Hair follicular keratinocyte (primary cell): ENCODE results near the gene KRTAP13-4. TPM values are rescaled to one million over a fixed set of nuclear protein-coding genes. Genes with fewer than 3 reads are reported as not detected.

ENCODE experiments used
- total RNA-seq: library from RNA; depleted of rRNA; stranded (reverse); fragments of >200 nt; gene quantifications from 2 replicates; pipeline ENCODE4 v1.2.3, GENCODE V29; 2015

The KRTAP13-4 gene, protein sequence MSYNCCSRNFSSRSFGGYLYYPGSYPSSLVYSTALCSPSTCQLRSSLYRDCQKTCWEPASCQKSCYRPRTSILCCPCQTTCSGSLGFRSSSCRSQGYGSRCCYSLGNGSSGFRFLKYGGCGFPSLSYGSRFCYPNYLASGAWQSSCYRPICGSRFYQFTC
- not detected in 2 replicates for total RNA-seq

DNA sequence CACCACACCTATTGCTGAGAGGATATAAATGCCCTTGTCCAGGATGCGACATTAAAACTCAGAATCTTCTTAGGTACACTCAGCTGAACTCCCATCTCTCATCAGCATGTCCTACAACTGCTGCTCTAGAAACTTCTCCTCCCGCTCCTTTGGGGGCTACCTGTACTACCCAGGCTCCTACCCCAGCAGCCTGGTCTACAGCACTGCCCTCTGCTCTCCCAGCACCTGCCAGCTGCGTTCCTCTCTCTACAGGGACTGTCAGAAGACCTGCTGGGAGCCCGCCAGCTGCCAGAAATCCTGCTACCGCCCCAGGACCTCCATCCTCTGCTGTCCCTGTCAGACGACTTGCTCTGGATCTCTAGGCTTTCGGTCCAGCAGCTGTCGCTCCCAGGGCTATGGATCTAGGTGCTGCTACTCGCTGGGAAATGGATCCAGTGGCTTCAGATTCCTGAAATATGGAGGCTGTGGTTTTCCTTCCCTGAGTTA is at the start of gene KRTAP13-4:
Gene KRTAP13-4, plus strand, starts transcription at position 51 of the 486 bp plus-strand sequence. Its CDS starts 56 bp downstream, at position 107.

DNA sequence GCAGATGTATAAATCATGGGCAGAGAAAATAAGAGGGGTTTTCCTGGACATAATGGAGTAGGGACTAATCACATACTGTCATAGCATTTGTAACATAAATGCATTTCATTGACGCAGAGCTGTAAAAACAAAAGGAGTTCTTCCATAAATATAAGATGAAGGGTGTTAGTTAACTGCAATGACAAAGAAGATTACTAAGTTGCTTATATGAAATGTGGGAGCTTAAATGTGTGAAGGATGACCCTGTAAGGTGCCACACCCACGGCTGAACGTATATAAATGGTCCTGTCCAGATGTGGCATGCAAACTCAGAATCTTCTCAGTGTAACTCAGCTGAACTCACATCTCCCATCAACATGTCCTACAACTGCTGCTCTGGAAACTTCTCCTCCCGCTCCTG is 34.3 kb upstream of the KRTAP13-4 start, which contains the start of gene KRTAP13-1:
Gene KRTAP13-1, plus strand, starts transcription at position 301 of the 400 bp plus-strand sequence. Its CDS starts 56 bp downstream, at position 357.

DNA sequence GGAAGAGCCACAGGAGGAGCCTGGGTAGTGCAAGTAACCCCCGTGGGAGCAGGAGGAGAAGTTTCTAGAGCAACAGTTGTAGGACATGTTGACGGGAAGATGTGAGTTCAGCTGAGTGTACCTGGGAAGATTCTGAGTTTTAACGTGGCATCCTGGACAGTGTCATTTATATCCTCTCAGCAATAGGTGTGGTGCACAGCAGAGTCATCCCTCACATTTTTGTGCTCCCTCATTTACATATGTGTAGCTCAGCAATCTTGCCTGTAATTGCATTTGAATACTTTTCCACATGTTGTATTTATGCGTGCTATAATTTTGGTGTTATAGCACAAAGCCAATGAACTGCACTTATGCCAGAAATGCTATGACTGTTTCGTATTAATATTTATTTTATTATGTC is 4.2 kb upstream of the KRTAP13-4 start, which contains the start of gene KRTAP13-3:
Gene KRTAP13-3, minus strand, starts transcription at position 101 of the 400 bp plus-strand sequence. Its CDS starts 14 bp downstream, at position 87.

DNA sequence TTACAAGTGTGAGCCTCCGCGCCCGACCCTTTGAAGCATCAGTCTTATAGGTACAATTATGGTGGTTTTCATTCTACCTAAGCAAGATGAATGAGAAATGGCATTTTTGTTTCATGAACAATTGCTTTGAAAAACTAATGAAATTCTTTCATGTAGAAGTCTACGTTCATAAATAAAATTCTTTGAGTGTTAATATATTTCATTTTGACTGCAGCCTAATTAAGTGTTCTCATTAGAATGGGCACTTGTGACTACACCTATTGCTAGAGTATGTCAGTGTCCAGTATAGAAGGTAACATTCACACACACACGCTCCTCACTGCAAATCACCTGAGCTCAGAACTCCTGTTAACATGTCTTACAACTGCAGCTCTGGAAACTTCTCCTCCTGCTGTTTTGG is 10.0 kb downstream of the KRTAP13-4 start, which contains the start of gene KRTAP15-1:
Gene KRTAP15-1, plus strand, starts transcription at position 301 of the 400 bp plus-strand sequence. Its CDS starts 53 bp downstream, at position 354.

DNA sequence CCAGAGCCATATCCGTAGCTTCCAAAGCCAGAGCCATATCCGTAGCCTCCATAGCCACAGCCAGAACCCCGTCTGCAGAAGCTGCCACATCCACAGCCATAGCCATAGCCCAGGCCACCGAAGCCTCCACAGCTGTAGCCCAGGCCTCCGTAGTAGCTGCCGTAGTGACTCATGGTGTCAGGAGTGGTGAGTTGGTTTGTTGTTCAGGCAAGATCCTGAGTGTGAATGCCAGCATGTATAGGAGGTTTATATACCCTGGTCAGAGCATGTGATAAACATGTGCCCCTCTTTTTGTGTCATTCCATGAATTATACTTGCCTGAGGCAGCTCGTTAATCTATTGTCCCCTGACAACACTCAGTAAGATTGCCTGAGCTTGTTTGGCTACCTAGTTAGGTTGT is 50.1 kb downstream of the KRTAP13-4 start, which contains the start of gene KRTAP19-1:
Gene KRTAP19-1, minus strand, starts transcription at position 223 of the 400 bp plus-strand sequence. Its CDS starts 50 bp downstream, at position 173.

Other genes starting within 250 kb of the KRTAP13-4 start
- gene CLDN8, start 214.1 kb upstream of the KRTAP13-4 start, total RNA-seq, result not detected in 2 replicates
- gene KRTAP24-1, start 147.3 kb upstream of the KRTAP13-4 start, total RNA-seq, result not detected in 2 replicates
- not detected in 2 replicates for gene KRTAP25-1, start 140.7 kb upstream of the KRTAP13-4 start, total RNA-seq
- gene KRTAP26-1, start 109.9 kb upstream of the KRTAP13-4 start, total RNA-seq, result not detected in 2 replicates
- not detected in 2 replicates for gene KRTAP27-1, start 92.5 kb upstream of the KRTAP13-4 start, total RNA-seq
- gene KRTAP23-1, start 81.6 kb upstream of the KRTAP13-4 start, total RNA-seq, result not detected in 2 replicates
- gene KRTAP13-2, start 57.9 kb upstream of the KRTAP13-4 start, total RNA-seq, result not detected in 2 replicates
- not detected in 2 replicates for gene KRTAP13-1, start 34.2 kb upstream of the KRTAP13-4 start, total RNA-seq
- not detected in 2 replicates for gene KRTAP13-3, start 4.3 kb upstream of the KRTAP13-4 start, total RNA-seq
- gene KRTAP15-1, start 10.1 kb downstream of the KRTAP13-4 start, total RNA-seq, result not detected in 2 replicates
- gene KRTAP19-1, start 50.1 kb downstream of the KRTAP13-4 start, total RNA-seq, result not detected in 2 replicates
- gene KRTAP19-2, start 57.2 kb downstream of the KRTAP13-4 start, total RNA-seq, result not detected in 2 replicates
- not detected in 2 replicates for gene KRTAP19-3, start 61.8 kb downstream of the KRTAP13-4 start, total RNA-seq
- gene KRTAP19-4, start 66.9 kb downstream of the KRTAP13-4 start, total RNA-seq, result not detected in 2 replicates
- gene KRTAP19-5, start 71.9 kb downstream of the KRTAP13-4 start, total RNA-seq, result not detected in 2 replicates
- gene KRTAP19-6, start 111.6 kb downstream of the KRTAP13-4 start, total RNA-seq, result not detected in 2 replicates
- gene KRTAP19-7, start 131.1 kb downstream of the KRTAP13-4 start, total RNA-seq, result not detected in 2 replicates
- gene KRTAP22-2, start 160.2 kb downstream of the KRTAP13-4 start, total RNA-seq, result not detected in 2 replicates
- not detected in 2 replicates for gene KRTAP6-3, start 162.2 kb downstream of the KRTAP13-4 start, total RNA-seq
- gene KRTAP6-2, start 168.7 kb downstream of the KRTAP13-4 start, total RNA-seq, result not detected in 2 replicates
- not detected in 2 replicates for gene KRTAP22-1, start 170.9 kb downstream of the KRTAP13-4 start, total RNA-seq
- not detected in 2 replicates for gene KRTAP6-1, start 183.7 kb downstream of the KRTAP13-4 start, total RNA-seq
- not detected in 2 replicates for gene KRTAP20-1, start 186.2 kb downstream of the KRTAP13-4 start, total RNA-seq
- not detected in 2 replicates for gene KRTAP20-4, start 190.4 kb downstream of the KRTAP13-4 start, total RNA-seq
- gene KRTAP20-2, start 205.0 kb downstream of the KRTAP13-4 start, total RNA-seq, result not detected in 2 replicates
- not detected in 2 replicates for gene KRTAP20-3, start 212.6 kb downstream of the KRTAP13-4 start, total RNA-seq